ENCODE measurements around the gene SMC6.
A peak's percentile ranks its signal among the peaks of the same experiment; 100 is the strongest.

Gene SMC6

DNA sequence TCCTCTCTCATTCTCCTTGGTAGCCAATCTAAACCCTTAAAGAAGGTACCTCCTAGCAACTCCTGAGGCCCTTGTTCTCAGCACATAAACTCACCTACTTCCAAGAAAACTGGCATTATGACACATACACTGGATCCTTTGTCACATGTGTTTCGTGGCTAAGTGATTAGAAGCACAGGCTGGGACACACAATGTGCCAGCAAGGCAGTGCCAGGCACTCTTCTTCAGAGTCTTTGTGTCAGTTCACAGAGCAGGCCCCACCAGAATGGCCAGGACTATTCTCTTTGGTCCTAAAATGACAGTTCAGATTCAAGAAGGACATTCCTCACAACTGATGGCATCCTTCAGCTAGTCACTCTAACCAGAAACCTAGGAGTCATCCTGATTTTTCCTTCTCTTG lies 40.3 kb downstream of the SMC6 start:
- H3K4me3 Mint-ChIP-seq, result no peak overlapping the region
- no peaks in the 10 kb centered on the region for H3K27me3 Mint-ChIP-seq
- no peak overlapping the region for H3K27ac Mint-ChIP-seq
- DNase-seq, result no peak
- no peaks in the 10 kb centered on the region for H3K9me3 Mint-ChIP-seq
- peaks cover 60% of the 10 kb centered on the region for H3K36me3 Mint-ChIP-seq (ENCODE audit: low read depth)
- no peaks in the 10 kb centered on the region for H3K4me1 Mint-ChIP-seq (ENCODE audit: low read depth)

- Mint-ChIP-seq H3K9me3 (no peaks in the 10 kb centered on the region), H3K36me3 (ENCODE audit: low read depth) (peaks cover 63% of the 10 kb centered on the region), H3K27me3 (no peaks in the 10 kb centered on the region), H3K27ac (no peak overlapping the region), H3K4me3 (no peak overlapping the region), H3K4me1 (ENCODE audit: low read depth) (no peaks in the 10 kb centered on the region)
- no peak for DNase-seq
These were observed 42.9 kb downstream of the SMC6 start for GRCh38 chr2:17710547-17711248.

- Mint-ChIP-seq H3K4me1 (ENCODE audit: low read depth) (no peaks in the 10 kb centered on the region), H3K4me3 (no peak overlapping the region), H3K9me3 (no peaks in the 10 kb centered on the region), H3K36me3 (ENCODE audit: low read depth) (peaks cover 64% of the 10 kb centered on the region), H3K27me3 (no peaks in the 10 kb centered on the region), H3K27ac (no peak overlapping the region)
- DNase-seq, result no peak
These were observed 43.7 kb downstream of the SMC6 start for GRCh38 chr2:17709897-17710296.

- H3K4me3 Mint-ChIP-seq, result no peak overlapping the region
- DNase-seq, result no peak
- H3K9me3 Mint-ChIP-seq, result no peaks in the 10 kb centered on the region
- no peak overlapping the region for H3K27ac Mint-ChIP-seq
- H3K27me3 Mint-ChIP-seq, result no peaks in the 10 kb centered on the region
- H3K36me3 Mint-ChIP-seq (ENCODE audit: low read depth), result peaks cover 59% of the 10 kb centered on the region
- H3K4me1 Mint-ChIP-seq (ENCODE audit: low read depth), result no peaks in the 10 kb centered on the region
These were observed 45.1 kb downstream of the SMC6 start for GRCh38 chr2:17708501-17708900.

DNA sequence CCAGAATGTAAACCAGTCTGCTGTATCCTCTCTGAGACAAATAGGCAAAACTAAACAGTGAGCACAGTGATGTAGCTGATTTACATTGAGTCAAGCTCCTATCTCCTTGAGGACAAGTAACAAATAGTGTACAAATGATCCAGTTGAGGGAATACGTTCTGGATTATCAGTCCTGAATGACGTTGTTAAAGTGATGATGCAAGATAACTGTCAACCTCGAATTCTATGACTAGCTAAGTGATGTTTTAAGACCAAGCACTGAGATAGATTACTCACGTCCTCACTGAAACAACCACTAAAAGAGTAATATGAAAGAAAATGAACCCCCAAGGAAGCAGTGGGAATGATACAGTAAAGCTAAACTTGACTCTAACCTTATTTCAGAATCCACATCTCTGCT lies 46.8 kb downstream of the SMC6 start:
- H3K9me3 Mint-ChIP-seq, result no peaks in the 10 kb centered on the region
- no peak for DNase-seq
- H3K27me3 Mint-ChIP-seq, result no peaks in the 10 kb centered on the region
- H3K36me3 Mint-ChIP-seq (ENCODE audit: low read depth), result peaks cover 57% of the 10 kb centered on the region
- H3K4me1 Mint-ChIP-seq (ENCODE audit: low read depth), result no peaks in the 10 kb centered on the region
- no peak overlapping the region for H3K4me3 Mint-ChIP-seq
- no peak overlapping the region for H3K27ac Mint-ChIP-seq

DNA sequence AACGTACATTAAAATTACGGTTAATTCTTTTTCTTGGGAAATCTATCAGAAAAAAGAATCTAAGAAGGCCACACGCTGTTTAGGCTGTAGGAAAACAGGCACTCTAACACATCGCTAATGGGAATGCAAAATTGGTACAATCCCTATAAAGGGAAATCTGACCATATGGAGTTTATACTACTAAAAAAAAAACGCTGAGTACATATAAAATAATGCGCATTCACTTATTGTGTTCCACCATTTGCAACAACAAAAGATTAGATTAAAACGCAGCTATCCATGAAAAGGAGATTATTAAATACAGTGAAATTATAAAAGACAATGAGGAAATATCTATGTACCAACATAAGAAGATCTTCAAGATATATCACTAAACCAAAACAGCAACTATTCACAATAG lies 62.8 kb downstream of the SMC6 start:
- Mint-ChIP-seq H3K4me1 (ENCODE audit: low read depth) (no peaks in the 10 kb centered on the region), H3K27ac (no peak overlapping the region), H3K9me3 (no peaks in the 10 kb centered on the region), H3K36me3 (ENCODE audit: low read depth) (peaks cover 90% of the 10 kb centered on the region), H3K4me3 (no peak overlapping the region), H3K27me3 (no peaks in the 10 kb centered on the region)
- DNase-seq, result no peak

- no peaks in the 10 kb centered on the region for H3K4me1 Mint-ChIP-seq (ENCODE audit: low read depth)
- no peak overlapping the region for H3K4me3 Mint-ChIP-seq
- H3K36me3 Mint-ChIP-seq (ENCODE audit: low read depth), result peaks cover 85% of the 10 kb centered on the region
- H3K27me3 Mint-ChIP-seq, result no peaks in the 10 kb centered on the region
- no peak for DNase-seq
- no peaks in the 10 kb centered on the region for H3K9me3 Mint-ChIP-seq
- H3K27ac Mint-ChIP-seq, result no peak overlapping the region
These were observed 64.6 kb downstream of the SMC6 start for GRCh38 chr2:17689010-17689409.

GRCh38 chr2:17688600-17688999 lies 65.0 kb downstream of the SMC6 start:
- H3K9me3 Mint-ChIP-seq, result no peaks in the 10 kb centered on the region
- peaks cover 85% of the 10 kb centered on the region for H3K36me3 Mint-ChIP-seq (ENCODE audit: low read depth)
- no peak for DNase-seq
- H3K4me1 Mint-ChIP-seq (ENCODE audit: low read depth), result no peaks in the 10 kb centered on the region
- H3K27me3 Mint-ChIP-seq, result no peaks in the 10 kb centered on the region
- no peak overlapping the region for H3K27ac Mint-ChIP-seq
- no peak overlapping the region for H3K4me3 Mint-ChIP-seq

DNA sequence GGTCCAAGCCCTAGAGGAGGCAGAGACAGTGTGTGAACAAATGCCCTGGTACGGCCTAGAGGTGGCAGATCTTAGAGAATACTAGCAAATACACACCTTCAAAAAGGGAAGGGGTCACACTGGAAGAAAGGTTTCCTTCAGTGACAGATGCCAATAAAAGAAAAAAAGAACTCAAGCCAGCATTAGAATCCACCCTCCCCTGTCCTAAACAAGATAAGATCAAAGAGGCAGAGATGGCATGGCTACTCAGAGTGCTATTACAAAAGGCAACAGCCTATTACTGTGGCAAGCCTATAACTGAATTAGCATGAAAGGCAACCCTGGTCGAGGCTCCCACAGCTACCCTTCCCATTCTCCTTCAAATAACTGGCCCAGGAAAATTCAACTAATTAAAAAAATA lies 69.6 kb downstream of the SMC6 start:
- no peaks in the 10 kb centered on the region for H3K4me1 Mint-ChIP-seq (ENCODE audit: low read depth)
- no peaks in the 10 kb centered on the region for H3K9me3 Mint-ChIP-seq
- H3K27ac Mint-ChIP-seq, result no peak overlapping the region
- H3K4me3 Mint-ChIP-seq, result no peak overlapping the region
- no peaks in the 10 kb centered on the region for H3K27me3 Mint-ChIP-seq
- DNase-seq, result no peak
- H3K36me3 Mint-ChIP-seq (ENCODE audit: low read depth), result peaks cover 87% of the 10 kb centered on the region

- no peaks in the 10 kb centered on the region for H3K9me3 Mint-ChIP-seq
- H3K4me3 Mint-ChIP-seq, result no peak overlapping the region
- H3K4me1 Mint-ChIP-seq (ENCODE audit: low read depth), result no peaks in the 10 kb centered on the region
- no peaks in the 10 kb centered on the region for H3K27me3 Mint-ChIP-seq
- no peak for DNase-seq
- H3K27ac Mint-ChIP-seq, result no peak overlapping the region
- H3K36me3 Mint-ChIP-seq (ENCODE audit: low read depth), result peaks cover 87% of the 10 kb centered on the region
These were observed 71.3 kb downstream of the SMC6 start for GRCh38 chr2:17682098-17682857.

GRCh38 chr2:17680119-17680518 lies 73.5 kb downstream of the SMC6 start:
- H3K9me3 Mint-ChIP-seq, result no peaks in the 10 kb centered on the region
- H3K36me3 Mint-ChIP-seq (ENCODE audit: low read depth), result peaks cover 89% of the 10 kb centered on the region
- no peak overlapping the region for H3K27ac Mint-ChIP-seq
- no peaks in the 10 kb centered on the region for H3K4me1 Mint-ChIP-seq (ENCODE audit: low read depth)
- no peak overlapping the region for H3K4me3 Mint-ChIP-seq
- no peaks in the 10 kb centered on the region for H3K27me3 Mint-ChIP-seq
- no peak for DNase-seq

GRCh38 chr2:17674817-17675216 lies 78.8 kb downstream of the SMC6 start:
- DNase-seq, result no peak
- Mint-ChIP-seq H3K4me3 (no peak overlapping the region), H3K9me3 (no peaks in the 10 kb centered on the region), H3K4me1 (ENCODE audit: low read depth) (peaks cover 19% of the 10 kb centered on the region), H3K27ac (no peak overlapping the region), H3K36me3 (ENCODE audit: low read depth) (peaks cover 63% of the 10 kb centered on the region), H3K27me3 (no peaks in the 10 kb centered on the region)

GRCh38 chr2:17672583-17673317 lies 80.9 kb downstream of the SMC6 start:
- no peaks in the 10 kb centered on the region for H3K27me3 Mint-ChIP-seq
- no peak overlapping the region for H3K4me3 Mint-ChIP-seq
- no peaks in the 10 kb centered on the region for H3K9me3 Mint-ChIP-seq
- no peak for DNase-seq
- peaks cover 19% of the 10 kb centered on the region for H3K4me1 Mint-ChIP-seq (ENCODE audit: low read depth)
- H3K36me3 Mint-ChIP-seq (ENCODE audit: low read depth), result peaks cover 65% of the 10 kb centered on the region
- peak overlapping the region; percentile 68 for H3K27ac Mint-ChIP-seq

DNA sequence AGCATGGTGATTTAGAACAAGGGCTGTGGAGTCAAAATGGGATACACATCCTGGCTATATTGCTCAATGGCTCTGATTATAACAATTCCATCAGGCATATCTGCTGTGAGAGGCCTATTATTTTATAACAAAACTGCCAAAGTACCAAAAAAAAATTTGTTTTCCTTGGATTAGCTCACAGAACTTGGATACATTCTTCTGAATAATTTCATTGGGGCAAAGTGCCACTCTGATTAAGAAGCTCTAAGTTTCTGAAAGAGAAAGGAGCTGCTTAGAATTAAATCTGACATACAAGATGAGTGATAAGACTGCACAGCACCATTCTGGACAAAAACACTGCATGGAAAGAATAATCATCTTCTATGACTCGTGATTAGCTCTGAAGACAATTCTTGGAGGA lies 85.7 kb downstream of the SMC6 start:
- Mint-ChIP-seq H3K4me1 (ENCODE audit: low read depth) (peaks cover 10% of the 10 kb centered on the region), H3K4me3 (no peak overlapping the region), H3K27me3 (no peaks in the 10 kb centered on the region), H3K27ac (no peak overlapping the region), H3K36me3 (ENCODE audit: low read depth) (peaks cover 79% of the 10 kb centered on the region), H3K9me3 (no peaks in the 10 kb centered on the region)
- DNase-seq, result no peak

DNA sequence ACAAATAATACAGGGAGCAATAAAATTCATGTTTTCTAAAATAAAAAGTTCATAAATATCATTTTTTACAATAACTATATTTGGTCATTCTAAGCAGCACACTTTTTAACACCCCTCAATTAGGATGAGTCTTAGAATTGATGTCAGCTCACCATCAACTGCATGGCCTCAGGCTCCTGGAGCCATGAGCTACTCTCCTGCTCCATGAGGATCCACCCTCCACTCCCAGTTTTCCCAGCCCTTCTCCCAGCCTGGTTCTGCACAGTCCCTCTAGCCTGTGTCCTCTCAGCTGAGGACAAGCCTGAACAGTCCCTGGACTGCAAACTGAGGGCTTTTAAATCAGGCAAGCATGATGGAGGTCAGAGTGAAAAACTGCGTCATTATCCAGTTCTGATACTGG lies 89.1 kb downstream of the SMC6 start:
- peaks cover 3% of the 10 kb centered on the region for H3K4me1 Mint-ChIP-seq (ENCODE audit: low read depth)
- no peak overlapping the region for H3K4me3 Mint-ChIP-seq
- H3K27ac Mint-ChIP-seq, result no peak overlapping the region
- no peaks in the 10 kb centered on the region for H3K27me3 Mint-ChIP-seq
- H3K36me3 Mint-ChIP-seq (ENCODE audit: low read depth), result peaks cover 84% of the 10 kb centered on the region
- no peak for DNase-seq
- H3K9me3 Mint-ChIP-seq, result no peaks in the 10 kb centered on the region

Data from activated T-cell treated with anti-CD3 and anti-CD28 coated beads, Interleukin-2, amount 50 U/mL, for 24 hours (primary cell).